ENCODE data around the gene UBASH3B.

The UBASH3B gene

DNA sequence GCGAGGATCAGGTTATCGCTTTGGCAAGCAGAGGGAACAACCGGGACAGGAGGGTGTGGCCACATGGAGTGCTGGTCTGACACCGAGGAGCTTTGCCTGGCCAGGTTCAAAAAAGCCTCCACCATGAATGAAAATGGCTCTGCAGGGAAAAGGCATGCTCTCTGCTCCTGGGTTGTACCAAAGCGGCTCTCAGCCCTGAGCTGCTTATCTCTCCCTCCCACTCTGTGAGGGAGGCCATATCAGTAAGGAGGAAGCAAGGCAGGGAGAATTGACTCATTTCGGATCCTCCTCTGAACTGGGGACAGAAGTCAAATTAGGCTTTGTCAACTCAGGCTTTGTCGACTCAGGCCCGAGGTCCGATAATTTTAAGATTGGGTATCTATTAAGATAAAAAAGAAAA, 99.9 kb downstream of the UBASH3B start:
- DNase-seq (ENCODE audit: low read depth): no peak
- TF ChIP-seq, protein P1, sequence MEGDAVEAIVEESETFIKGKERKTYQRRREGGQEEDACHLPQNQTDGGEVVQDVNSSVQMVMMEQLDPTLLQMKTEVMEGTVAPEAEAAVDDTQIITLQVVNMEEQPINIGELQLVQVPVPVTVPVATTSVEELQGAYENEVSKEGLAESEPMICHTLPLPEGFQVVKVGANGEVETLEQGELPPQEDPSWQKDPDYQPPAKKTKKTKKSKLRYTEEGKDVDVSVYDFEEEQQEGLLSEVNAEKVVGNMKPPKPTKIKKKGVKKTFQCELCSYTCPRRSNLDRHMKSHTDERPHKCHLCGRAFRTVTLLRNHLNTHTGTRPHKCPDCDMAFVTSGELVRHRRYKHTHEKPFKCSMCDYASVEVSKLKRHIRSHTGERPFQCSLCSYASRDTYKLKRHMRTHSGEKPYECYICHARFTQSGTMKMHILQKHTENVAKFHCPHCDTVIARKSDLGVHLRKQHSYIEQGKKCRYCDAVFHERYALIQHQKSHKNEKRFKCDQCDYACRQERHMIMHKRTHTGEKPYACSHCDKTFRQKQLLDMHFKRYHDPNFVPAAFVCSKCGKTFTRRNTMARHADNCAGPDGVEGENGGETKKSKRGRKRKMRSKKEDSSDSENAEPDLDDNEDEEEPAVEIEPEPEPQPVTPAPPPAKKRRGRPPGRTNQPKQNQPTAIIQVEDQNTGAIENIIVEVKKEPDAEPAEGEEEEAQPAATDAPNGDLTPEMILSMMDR (IDR thresholded peaks at IDR 0.05; ENCODE audit: control insufficient read depth, extremely low read depth, insufficient read depth): no peak
- H3K4me3 ChIP-seq (ENCODE audit: low read depth, low read length): no peak overlapping the region

DNA sequence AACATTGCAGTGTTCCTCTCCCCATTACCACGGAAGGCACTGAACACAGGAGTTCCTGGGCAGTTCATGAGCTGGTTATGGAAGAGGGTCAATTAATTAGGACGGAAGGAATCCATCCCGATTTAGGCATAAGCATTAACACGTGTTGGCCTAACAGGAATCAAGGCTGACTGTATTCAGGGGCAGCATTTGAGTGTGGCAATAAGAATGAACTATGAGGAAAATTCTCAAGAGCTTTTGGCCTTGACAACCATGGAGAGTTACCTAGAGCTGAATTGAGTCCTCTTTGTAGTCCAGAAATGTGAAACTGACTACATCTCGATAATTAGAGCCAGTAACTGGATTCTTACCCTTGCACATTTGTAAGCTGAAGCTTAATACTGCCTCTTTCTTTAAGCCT, 100.4 kb downstream of the UBASH3B start:
- TF ChIP-seq, protein P1 (IDR thresholded peaks at IDR 0.05; ENCODE audit: control insufficient read depth, extremely low read depth, insufficient read depth): no peak
- no peak overlapping the region for H3K4me3 ChIP-seq (ENCODE audit: low read depth, low read length)
- DNase-seq (ENCODE audit: low read depth): no peak

DNA sequence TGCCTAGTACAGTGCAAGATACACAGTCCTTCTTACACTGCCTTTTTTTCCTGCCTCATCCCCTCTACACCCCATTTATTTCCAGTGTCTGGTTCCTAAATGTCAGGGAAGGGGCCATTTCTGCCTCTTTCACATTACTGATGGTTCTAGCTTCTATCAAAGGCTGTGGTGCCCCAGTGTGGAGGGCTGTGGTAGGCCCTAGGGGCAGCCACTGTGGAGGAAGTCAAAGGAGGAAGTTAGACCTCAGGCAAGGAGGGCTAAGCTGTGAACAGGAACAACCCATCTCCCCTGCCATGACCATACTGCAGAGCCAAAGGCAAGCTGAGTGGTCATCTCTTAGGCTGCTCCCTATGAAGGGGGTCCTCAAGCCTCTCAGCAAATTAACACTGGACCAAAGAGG, 100.9 kb downstream of the UBASH3B start:
- DNase-seq (ENCODE audit: low read depth): no peak
- H3K4me3 ChIP-seq (ENCODE audit: low read depth, low read length): no peak overlapping the region
- TF ChIP-seq, protein P1 (IDR thresholded peaks at IDR 0.05; ENCODE audit: control insufficient read depth, extremely low read depth, insufficient read depth): no peak

DNA sequence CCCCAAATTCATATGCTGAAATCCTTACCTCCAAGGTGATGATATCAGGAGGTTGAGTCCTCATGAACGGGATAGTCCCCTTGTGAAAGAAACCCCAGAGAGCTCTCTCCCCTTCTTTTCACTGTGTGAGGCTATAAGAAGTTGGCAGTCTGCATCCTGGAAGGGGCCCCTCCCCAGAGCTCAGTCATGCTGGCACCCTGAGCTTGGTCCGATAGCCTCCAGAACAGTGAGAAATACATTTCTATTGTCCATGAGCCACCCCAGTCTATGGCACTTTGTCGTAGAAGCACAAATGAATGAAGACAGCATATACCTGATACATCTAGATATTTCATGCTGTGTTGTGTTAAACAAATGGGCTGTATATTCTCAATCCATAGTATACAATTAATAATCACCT, 101.7 kb downstream of the UBASH3B start:
- DNase-seq (ENCODE audit: low read depth): no peak
- TF ChIP-seq, protein P1 (IDR thresholded peaks at IDR 0.05; ENCODE audit: control insufficient read depth, extremely low read depth, insufficient read depth): no peak

DNA sequence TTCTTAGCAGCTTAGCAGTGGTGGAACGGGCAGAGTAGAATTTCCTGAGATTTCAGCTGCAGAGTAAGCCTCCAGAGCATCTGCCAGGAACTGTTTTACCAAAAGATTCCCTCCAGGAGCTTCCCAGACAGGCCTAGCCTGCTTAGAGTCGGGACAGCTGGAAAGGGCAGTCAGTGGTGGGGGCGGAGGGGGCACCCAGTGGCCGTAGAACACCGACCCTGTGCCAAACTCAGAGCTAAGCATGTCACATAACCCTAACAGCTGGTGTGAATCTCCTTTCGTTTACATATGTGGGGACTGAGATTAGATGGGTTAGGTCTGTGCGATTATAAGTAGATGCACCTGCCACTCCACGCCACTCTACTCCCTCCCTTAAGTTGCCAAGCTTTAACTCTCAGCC, 102.8 kb downstream of the UBASH3B start:
- no peak for DNase-seq (ENCODE audit: low read depth)
- TF ChIP-seq, protein P1 (IDR thresholded peaks at IDR 0.05; ENCODE audit: control insufficient read depth, extremely low read depth, insufficient read depth): no peak
- H3K4me3 ChIP-seq (ENCODE audit: low read depth, low read length): no peak overlapping the region

More for the DNA sequence above, 101.7 kb downstream of the UBASH3B start:
- no peak overlapping the region for H3K4me3 ChIP-seq (ENCODE audit: low read depth, low read length)

DNA sequence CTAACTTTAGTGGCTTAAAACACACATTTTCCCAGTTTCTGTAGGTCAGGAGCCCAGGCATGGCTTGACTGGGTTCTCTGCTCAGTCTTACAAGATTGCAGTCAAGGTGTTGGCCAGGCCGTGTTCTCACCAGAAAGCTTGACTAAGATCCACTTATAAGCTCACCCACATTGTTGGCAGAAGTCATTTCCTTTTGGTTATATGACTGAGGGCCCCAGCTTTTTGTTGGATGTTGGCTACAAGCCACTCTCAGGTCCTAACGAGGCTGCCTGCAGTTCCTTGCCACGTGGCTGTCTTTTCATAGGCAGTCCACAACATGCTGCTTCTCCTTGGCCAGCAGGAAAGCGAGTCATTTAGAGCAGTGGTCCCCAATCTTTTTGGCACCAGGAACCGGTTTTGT, 103.5 kb downstream of the UBASH3B start:
- no peak for DNase-seq (ENCODE audit: low read depth)
- TF ChIP-seq, protein P1 (IDR thresholded peaks at IDR 0.05; ENCODE audit: control insufficient read depth, extremely low read depth, insufficient read depth): no peak
- no peak overlapping the region for H3K4me3 ChIP-seq (ENCODE audit: low read depth, low read length)

DNA sequence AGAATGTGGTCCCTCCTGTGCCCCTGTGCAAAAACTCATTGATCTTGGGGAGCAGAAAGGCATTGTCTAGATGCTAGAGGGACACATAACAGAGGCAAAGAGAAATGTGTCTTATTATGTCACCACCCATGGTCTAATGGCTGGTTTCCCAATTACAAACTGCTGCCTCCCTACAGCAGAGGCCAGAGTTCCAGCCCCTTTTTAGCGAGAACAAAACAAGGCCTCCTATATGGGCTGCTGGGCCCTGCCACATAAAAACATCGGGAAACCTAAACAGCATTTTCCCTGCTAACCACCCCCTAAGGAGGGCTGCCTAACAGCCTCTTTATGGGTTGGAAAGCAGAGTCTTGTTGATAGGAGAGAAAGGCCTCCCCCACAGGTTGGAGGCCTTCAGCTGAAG, 107.6 kb downstream of the UBASH3B start:
- TF ChIP-seq, protein P1 (IDR thresholded peaks at IDR 0.05; ENCODE audit: control insufficient read depth, extremely low read depth, insufficient read depth): no peak
- H3K4me3 ChIP-seq (ENCODE audit: low read depth, low read length): no peak overlapping the region
- no peak for DNase-seq (ENCODE audit: low read depth)
